GM20431 (cell line): ENCODE data around the gene LRP11.
"Not testable (repeated sequence)": the region's sequence is repeated elsewhere in the genome, so short reads cannot be mapped to it uniquely, and the experiment has no call there.

Experiments used
- in situ Hi-C: fragments of 300-500 bp; cut with MseI, MboI; formaldehyde crosslinking; loops from one replicate; pipeline ENCODE4 v1.15.0; 2020; ENCODE audit warnings: low sequenced_read_pairs; ENCODE audit not compliant: unreplicated experiment

LRP11 gene

GRCh38 chr6:149899486-149899885 lies 35.3 kb upstream of the LRP11 start:
- in situ Hi-C loops = no loop called here

- in situ Hi-C loops = no loop called here
These were observed 34.8 kb upstream of the LRP11 start for GRCh38 chr6:149898966-149899365.

GRCh38 chr6:149897855-149898744 lies 33.9 kb upstream of the LRP11 start, which contains the start of gene RAET1E:
TSS of gene RAET1E (minus strand) at chr6:149898113. CDS start at chr6:149890901, 7,212 bp downstream.
- in situ Hi-C loops = no loop called here

- in situ Hi-C loops = no loop called here
These were observed 33.0 kb upstream of the LRP11 start for GRCh38 chr6:149897015-149897697.

- in situ Hi-C loops = no loop called here
These were observed 32.3 kb upstream of the LRP11 start for GRCh38 chr6:149896491-149896890.

- in situ Hi-C loops = no loop called here
These were observed 31.7 kb upstream of the LRP11 start for GRCh38 chr6:149895833-149896271.

GRCh38 chr6:149895048-149895590 lies 31.0 kb upstream of the LRP11 start:
- in situ Hi-C loops = no loop called here

- in situ Hi-C loops = not testable (repeated sequence)
These were observed 27.7 kb upstream of the LRP11 start for GRCh38 chr6:149891864-149892263.

- in situ Hi-C loops = no loop called here
These were observed 27.1 kb upstream of the LRP11 start for GRCh38 chr6:149891259-149891658.

- in situ Hi-C loops = no loop called here
These were observed 26.5 kb upstream of the LRP11 start for GRCh38 chr6:149890629-149891045.

- in situ Hi-C loops = no loop called here
These were observed 25.2 kb upstream of the LRP11 start for GRCh38 chr6:149889326-149889725.

- in situ Hi-C loops = no loop called here
These were observed 24.5 kb upstream of the LRP11 start for GRCh38 chr6:149888659-149889058.

- in situ Hi-C loops = no loop called here
These were observed 23.9 kb upstream of the LRP11 start for GRCh38 chr6:149888093-149888492.

- in situ Hi-C loops = no loop called here
These were observed 23.2 kb upstream of the LRP11 start for GRCh38 chr6:149887343-149887742.

GRCh38 chr6:149885888-149886287 lies 21.7 kb upstream of the LRP11 start:
- in situ Hi-C loops = no loop called here

GRCh38 chr6:149884617-149885016 lies 20.5 kb upstream of the LRP11 start:
- in situ Hi-C loops = no loop called here

GRCh38 chr6:149884215-149884614 lies 20.1 kb upstream of the LRP11 start:
- in situ Hi-C loops = no loop called here

GRCh38 chr6:149881860-149882259 lies 17.7 kb upstream of the LRP11 start:
- in situ Hi-C loops = no loop called here

GRCh38 chr6:149881066-149881766 lies 17.1 kb upstream of the LRP11 start:
- in situ Hi-C loops = no loop called here

GRCh38 chr6:149877659-149878058 lies 13.5 kb upstream of the LRP11 start:
- in situ Hi-C loops = no loop called here
